GM19240 (cell line): ENCODE data around the gene CDK14.
"Not testable (repeated sequence)": the region's sequence is repeated elsewhere in the genome, so short reads cannot be mapped to it uniquely, and the experiment has no call there.

Experiments
- DNase-seq: peaks from one replicate; pipeline ENCODE4 v3.0.0; 2011; ENCODE audit warnings: low spot score; ENCODE audit not compliant: insufficient read length

The CDK14 gene

DNA sequence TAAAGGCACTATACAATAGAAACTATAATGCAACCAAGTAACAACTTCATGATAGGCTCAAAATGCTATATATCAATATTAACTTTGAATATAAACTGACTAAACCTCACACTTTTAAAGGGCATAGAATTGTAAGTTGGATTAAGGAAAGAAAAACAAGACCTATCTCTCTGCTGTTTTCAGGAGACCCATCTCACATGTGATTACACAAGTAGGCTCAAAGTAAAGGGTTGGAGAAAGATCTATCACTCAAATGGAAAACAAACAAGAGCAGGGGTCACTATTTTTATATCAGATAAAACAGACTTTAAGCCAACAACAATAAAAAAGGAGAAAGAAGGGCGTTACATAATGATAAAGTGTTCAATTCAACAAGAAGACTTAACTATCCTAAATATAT lies 155.5 kb downstream of the CDK14 start:
- no peak for DNase-seq

DNA sequence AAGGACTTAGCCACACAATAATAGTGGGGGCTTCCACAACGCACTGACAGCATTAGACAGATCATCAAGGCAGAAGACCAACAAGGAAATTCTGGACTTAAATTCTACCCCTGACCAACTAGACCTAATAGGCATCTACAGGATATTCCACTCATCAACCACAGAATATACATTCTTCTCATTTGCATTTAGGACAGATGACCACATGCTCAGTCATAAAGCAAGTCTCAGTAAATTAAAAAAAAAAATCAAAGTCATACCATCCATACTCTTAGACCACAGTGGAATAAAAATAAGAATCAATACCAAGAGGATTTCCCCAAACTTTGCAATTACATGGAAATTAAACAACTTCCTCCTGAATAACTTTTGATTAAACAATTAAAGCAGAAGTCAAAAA lies 155.9 kb downstream of the CDK14 start:
- DNase-seq: no peak

DNA sequence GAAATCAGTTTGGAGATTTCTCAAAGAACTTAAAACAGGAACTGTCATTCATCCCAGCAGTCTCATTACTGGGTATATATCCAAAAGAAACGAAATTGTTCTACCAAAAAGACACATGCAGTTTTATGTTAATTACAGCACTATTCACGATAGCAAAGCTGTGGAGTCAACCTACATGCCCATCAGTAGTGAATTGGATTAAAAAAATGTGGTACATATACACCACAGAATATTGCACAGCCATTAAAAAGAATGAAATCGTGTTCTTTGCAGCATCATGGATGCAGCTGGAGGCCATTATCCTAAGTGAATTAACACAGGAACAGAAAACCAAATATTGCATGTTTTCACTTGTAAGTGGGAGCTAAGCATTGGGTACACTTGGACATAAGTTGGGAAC lies 158.9 kb downstream of the CDK14 start:
- DNase-seq: no peak

DNA sequence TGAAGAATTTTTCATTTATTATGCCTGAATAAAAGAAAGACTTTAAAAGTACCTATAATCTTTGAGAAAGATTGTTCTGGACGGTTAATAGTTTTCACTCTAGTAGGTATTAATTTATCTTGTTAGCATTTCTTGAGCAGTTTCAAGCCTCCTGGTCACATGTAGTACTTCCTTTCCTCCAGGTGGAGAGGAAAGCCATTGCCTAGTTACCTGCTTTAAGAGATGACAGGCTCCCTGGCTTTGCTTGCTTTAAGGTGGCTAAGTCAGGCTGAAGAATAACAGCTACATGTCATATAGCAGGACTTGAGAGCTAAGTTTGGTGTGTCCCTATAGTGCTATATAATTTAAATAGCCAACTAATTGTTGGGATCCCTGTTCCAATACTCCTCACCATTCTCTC lies 160.2 kb downstream of the CDK14 start:
- DNase-seq: no peak

DNA sequence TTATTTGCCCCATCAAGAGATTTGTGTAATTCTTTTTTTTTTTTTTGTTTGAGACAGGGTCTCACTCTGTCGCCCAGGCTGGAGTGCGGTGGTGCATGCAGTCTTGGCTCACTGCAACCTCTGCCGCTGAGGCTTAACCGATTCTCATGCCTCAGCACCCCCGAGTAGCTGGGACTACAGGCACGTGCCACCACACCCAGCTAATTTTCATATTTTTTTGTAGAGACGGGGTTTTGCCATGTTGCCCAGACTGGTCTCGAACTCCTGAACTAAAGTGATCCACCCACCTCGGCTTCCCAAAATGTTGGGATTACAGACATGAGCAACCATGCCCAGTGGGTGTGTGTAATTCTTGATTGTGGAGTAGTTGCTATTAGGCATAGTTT lies 161.4 kb downstream of the CDK14 start:
- DNase-seq: not testable (repeated sequence)

DNA sequence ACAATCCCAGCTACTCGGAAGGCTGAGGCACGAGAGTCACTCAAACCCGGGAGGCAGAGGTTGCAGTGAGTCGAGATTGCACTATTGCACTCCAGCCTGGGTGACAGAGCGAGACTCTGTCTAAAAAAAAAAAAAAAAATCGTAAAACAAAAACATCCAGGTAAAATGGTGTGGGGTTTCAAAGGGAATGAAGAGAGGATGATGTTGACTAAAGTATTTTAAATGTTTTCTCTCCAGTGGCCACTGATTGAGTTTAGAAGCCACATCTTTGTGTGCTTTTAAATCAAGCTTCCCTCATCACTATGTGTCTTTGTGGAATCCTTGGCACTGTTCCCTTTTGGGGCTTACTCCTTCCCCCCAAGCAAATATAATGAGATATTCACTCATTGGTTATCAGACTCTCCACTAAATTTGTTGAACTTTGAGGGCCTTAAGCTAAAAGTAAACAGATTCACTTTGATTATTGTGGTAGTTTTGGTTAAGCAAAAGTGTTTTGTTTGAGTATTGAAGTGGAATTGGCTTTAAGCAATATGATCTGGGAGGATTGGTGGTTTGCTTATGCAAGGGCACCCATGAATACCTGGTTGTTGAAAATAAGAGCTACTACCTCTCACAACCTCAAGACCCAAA lies 162.9 kb downstream of the CDK14 start:
- DNase-seq: no peak

DNA sequence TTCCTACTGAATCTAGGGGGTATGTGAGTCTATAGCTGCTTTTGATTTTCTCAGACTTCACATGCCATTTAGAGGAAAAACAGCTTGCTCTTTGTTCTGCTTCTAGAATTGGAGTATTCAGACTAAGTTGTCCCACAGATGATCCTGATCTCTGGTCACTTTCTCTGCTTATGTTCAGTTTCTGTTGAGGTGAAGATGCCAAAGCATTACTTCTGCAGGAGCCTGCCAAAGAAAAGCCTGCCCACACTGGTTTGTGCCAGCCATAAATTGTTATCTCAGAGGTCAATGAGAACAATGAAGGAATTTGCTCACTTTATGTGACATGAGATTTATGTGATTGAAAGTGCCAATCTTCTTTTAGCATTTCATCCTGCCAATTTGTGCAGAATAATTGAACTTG lies 163.6 kb downstream of the CDK14 start:
- DNase-seq: no peak

DNA sequence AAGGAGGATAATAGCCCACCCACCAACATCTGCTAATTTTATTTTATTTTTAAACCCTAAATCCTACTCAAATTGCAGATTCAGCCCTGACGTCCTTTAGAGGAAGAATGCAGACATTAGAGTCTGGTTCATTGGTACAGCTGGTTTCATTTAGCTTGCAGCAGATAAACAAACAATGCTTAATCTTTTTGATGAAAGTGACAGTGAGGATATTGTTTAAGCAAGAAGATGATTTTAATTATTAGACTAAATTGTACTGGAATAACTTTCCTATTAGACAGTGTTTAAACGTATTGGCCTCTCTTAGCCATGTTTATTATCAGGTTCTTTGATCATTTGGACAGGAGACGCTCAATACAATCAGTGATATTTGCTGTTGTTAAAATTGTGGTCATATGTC lies 164.8 kb downstream of the CDK14 start:
- DNase-seq: no peak

DNA sequence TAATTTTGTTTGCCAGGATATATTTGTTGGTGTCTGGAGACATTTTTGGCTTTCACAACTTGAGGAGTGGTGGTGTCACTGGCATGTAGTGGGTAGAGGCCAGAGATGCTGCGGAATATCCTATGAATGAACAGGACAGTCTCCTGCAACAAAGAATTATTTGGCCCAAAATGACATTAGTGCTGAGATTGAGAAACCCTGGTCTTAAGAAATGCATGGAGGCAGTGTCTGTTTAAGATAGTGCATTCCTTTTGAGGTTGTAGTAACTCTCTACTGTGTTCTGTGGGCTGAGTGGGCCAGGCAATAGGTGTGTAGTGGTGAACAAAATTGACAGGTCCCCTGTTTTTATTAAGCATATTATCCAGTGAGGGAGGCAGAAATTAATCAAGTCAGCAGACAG lies 165.5 kb downstream of the CDK14 start:
- no peak for DNase-seq

DNA sequence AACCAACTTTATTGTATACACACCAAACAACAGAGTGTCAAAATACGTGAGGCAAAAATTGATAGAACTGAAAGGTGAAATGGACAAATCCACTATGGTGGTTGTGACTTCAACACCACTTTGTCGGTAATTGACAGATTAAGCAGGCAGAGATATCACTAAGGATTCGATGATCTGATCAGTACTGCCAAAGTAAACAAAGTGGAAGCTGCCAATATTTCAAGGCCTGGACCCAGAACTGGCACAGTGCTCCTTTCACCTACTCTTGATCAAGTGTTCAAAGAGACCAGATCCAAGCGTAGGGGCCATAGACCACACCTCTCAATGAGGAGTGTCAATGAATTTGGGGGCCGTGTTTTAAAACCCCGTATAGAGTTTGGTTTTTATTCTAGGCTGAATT lies 167.0 kb downstream of the CDK14 start:
- no peak for DNase-seq

DNA sequence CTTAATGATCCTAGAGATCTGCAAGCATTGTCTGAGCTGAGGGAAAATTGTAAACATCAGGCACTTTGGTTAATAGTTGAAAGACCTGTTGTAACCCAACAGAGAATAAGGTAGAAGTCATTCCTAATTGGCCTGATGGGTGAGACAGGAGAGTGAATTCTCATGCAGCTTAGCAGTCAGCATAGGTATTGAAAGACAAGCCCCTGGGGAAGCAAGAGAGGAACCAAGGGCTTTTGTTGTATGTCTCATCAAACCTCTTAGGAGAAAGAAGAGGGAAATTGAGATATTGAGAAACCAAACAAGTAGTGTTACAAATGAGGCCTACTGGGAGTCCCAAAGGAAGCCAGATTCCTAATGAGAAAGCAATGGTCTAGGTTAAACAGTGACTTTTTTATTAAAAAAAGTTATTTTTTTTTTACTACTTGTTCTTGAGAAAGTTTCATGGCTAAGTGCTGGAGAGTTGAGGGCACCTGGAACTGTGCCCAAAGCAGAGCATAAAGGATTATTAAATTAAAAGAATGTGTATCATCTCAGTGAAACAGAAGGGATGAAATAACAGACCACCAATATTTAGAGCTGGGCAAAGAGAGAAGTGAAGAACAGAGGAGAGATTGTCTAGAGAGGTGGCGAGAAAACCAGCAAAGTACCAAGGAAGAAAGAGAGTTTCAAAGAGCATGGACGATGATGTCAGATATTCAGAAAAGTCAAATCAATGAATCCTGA lies 168.9 kb downstream of the CDK14 start:
- no peak for DNase-seq

DNA sequence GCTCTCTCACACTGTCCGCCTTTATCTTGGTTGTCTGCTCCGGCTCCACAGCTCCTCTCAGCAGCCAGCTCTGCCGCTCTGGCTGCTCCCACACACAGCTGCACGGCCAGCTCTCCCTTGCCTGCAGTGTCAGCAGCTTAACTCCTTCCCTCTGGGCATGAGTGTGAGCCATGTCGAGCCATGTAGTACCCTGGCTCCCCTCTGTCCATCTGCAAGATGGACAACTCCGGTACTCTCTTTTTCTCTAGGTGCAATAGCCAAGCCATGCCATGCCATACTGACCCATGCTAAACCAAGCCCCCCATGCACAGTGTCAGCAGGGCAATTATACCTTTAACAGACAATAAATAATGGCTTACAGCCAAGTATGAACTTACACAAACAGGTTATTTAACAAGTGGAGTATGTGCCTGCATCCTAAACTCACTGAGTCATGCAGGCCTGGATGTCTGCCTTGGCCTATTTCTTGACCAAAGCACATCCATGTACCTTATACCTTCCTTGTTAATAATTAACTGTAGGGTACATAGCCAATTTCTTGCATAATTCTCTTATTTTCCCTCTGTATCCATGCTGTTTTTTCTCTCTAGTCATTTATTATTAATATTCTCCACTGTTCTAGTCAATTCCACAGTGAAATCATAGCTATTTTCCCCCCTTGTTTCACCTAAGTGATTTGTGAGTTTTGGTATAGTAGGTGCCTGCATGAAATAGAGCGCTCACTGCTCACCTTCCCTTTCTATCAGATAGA lies 170.9 kb downstream of the CDK14 start:
- DNase-seq: no peak

DNA sequence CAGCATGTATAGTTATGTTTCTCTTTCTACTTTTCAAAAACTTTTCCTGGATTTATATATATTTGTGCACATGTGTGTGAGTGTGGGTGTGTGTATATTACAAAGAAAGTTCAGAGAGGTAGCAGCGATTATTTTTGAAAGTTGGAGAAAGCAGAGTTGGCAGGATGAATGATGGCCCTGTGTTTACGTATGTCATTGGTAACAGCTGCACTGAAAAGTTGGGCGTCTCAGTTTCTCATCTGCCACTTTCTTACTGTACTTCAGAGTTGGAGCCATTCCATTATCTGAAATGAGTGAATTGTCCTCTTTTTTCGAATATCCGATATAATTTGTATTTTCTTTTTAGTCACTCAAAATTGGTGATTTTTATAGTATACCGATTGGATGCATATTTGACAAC lies 172.2 kb downstream of the CDK14 start:
- no peak for DNase-seq

DNA sequence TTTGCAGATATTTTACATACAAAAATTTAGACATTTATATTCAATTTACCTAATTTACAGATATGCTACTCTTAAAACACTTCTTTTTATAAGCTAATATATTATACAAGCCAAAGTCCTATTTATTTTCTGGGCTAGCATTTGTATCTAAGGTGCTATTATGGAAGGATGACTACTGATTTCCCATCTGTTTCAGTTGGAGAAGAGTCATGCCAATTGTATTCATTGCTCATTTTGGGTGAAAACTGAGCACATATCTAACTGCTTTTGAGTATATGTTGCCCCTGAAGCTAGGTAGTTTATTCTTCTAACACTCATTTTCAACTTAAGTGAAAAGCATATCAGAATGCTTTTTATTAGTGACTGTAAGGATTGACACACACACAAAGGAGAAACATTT lies 172.9 kb downstream of the CDK14 start:
- no peak for DNase-seq

DNA sequence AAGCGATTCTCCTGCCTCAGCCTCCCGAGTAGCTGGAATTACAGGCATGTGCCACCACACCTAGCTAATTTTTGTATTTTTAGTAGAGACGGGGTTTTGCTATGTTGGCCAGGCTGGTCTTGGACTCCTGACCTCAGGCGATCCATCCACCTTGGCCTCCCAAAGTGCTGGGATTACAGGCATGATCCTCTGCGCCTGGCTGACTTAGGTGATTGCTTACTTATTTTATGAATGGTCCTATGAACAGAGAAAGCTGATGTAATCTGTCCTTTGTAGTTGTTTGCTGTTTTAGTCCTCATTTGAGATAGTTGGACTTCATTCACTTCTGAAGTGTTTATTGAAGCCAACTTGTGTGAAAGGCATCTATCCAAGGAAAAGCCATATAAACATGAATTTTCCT lies 173.4 kb downstream of the CDK14 start:
- DNase-seq: not testable (repeated sequence)

DNA sequence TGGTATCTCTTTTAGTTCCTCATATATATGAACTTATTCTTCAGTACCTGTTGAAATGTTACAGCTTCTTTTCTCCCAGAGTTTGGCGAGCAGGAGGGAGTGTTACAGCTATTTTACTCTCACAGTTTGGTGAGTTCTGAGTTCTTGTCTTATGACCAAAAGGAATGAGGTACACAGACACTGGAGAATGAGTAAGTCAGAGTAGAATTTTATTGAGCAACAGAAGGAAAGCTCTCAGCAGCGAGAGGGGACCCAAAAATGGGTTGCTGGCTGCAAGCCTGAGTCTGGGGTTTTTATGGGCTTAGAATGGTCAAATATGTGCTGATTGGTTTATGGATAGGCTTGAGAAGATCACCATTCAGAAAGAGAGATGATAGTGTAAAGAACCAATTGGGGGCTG lies 175.2 kb downstream of the CDK14 start:
- no peak for DNase-seq

DNA sequence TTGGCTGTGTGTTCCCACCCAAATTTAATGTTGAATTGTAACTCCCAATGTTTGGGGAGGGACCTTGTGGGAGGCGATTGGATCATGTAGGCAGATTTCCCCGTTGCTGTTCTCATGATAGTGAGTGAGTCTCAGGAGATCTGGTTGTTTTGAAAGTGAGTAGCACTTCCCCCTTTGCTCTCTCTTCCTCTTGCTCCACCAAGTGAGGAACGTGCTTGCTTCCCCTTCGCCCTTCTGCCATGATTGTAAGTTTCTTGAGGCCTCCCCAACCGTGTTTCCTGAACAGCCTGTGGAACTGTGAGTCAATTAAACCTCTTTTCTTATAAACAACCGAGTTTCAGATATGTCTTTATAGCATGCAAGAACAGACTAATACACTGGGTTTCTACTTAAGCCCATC lies 176.3 kb downstream of the CDK14 start:
- no peak for DNase-seq

DNA sequence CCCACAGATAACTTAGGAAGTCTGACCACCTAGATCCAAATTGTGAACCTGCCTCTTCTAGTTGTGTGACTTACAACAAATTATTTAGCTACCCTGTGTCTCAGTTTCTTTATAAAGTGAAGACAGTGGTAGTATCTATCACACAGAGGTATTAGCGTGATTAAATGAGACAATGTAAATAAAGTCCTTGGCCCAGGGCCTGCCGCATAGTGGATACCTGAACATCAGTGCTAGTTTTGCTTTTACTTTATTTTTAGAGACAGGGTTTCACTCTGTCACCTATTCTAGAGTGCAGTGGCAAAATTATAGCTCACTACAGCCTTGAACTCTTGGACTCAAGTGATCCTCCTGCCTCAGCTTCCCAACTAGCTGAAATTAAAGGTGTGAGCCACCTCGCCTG lies 177.1 kb downstream of the CDK14 start:
- DNase-seq: no peak

DNA sequence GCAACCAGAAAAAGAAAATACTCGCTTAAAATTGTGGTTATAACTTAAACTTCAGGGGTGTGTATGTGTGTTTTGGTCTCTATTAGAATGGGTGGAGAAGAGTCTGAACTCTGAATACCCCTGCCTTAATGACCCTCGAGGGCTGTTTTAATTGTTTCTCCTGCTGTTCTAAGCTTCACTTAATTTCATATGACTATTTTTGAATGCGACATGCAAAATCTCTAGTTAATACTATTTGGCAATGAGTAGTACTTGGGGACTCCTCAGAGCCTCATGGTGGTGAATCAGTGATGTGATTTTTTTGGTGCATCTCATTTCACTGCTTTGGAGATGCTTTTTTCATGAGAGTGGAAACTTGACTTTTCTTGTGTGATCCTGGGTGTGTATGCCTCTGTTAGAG lies 178.6 kb downstream of the CDK14 start:
- no peak for DNase-seq

DNA sequence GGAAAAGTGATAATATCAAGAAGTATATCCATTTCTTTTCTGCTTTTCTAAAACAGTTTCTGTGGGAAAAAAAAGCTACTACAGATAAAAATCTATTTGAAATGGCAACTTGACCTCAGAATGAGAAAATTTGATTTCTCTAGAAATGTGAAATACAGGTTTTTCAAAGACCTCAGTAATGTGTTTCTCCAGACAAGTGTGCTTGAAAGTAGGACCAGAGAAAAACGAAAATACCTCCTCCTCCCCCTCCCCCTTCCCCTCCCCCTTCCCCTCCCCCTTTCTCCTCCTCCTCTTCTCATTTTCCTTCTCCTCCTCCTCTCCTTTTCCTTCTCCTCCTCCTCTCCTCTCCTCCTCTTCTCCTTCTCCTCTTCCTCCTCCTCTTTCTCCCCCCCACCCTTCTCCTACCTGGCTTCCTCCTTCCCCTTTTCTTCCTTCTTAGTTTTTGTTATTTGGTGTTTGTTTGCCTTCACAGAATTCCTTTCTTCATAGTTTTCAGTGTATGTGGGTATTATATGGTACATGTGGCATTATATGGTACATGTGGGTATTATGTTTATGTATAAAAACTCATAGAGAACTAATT lies 179.4 kb downstream of the CDK14 start:
- DNase-seq: no peak

DNA sequence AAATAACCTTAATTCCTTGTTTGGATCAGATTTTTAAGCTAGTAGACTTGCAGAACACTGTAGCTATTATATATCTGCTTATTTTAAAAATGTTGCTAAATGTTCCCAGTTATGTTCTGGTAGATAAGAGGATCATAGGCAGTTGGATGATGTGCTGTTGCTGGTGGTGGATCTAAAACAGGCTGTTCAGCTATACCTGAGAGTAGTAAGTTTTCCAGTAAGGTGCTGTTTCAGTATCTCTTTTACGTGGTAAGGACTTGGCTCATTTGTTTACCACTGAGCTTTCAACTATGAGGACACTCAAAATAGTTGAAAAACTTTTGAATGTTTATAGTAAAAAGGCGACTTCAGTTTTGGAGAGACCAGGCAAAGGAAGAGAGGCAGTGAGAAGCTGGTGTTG lies 180.9 kb downstream of the CDK14 start:
- no peak for DNase-seq

DNA sequence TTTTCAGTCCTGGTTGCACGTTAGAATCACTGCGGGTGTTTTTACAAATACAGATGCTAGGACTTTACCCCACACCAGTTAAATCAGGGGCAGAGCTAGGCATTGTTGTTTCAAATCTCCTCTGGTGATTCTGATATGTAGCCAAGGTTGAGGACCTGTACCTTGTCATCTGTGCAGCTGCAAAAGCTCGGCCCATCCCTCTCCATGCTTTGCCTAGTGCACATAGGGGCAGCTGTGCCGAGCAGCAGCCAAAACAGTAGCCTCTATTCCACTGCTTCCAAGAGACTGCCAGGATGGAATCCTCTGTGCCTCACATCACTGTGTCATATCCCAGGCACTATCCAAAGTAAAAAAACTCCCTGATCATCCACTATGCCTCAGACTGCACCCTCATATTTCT lies 181.3 kb downstream of the CDK14 start:
- DNase-seq: no peak
